DND-41 (cell line): Measurements from ENCODE around the gene DTL.
A peak's percentile ranks its signal among the peaks of the same experiment; 100 is the strongest.
"Not testable (repeated sequence)": the region's sequence is repeated elsewhere in the genome, so short reads cannot be mapped to it uniquely, and the experiment has no call there.

Experiments used
- ATAC-seq: fragments of 200-7000 bp; cut with Tn5 transposase; 3 replicates; pipeline ENCODE4 v1.9.1; 2021; ENCODE audit warnings: low read depth; ENCODE audit not compliant: insufficient read depth
- DNase-seq: peaks from one replicate; pipeline ENCODE4 v3.0.0-alpha.2; 2020
- H2AFZ ChIP-seq: 2 replicates; pipeline ENCODE4 v1.6.0; 2012; ENCODE audit warnings: low read depth, low read length
- H3K27ac ChIP-seq: 2 replicates; pipeline ENCODE4 v1.5.1; 2012; ENCODE audit warnings: low read length, inconsistent platforms
- H3K27me3 ChIP-seq: fragments of 200-600 bp; sonication (generic); 2 replicates; pipeline ENCODE4 v1.6.0; 2012; ENCODE audit warnings: low read length, mild to moderate bottlenecking, inconsistent platforms; ENCODE audit not compliant: insufficient read depth, poor library complexity
- H3K36me3 ChIP-seq: 2 replicates; pipeline ENCODE4 v1.5.1; 2012; ENCODE audit warnings: low read length, inconsistent platforms; ENCODE audit not compliant: insufficient read depth
- H3K4me1 ChIP-seq: 2 replicates; pipeline ENCODE4 v1.5.1; 2012; ENCODE audit warnings: mild to moderate bottlenecking, low read length; ENCODE audit not compliant: insufficient read depth
- H3K4me2 ChIP-seq: 2 replicates; pipeline ENCODE4 v1.6.0; 2012; ENCODE audit warnings: mild to moderate bottlenecking, moderate library complexity, low read length, inconsistent platforms; ENCODE audit not compliant: insufficient read depth
- H3K4me3 ChIP-seq, 2 experiments: fragments of 200-600 bp in 1 of 2; shearing (Covaris generic) in 1 of 2; 2 replicates each; pipeline ENCODE4 v1.5.1; 2012 to 2016; ENCODE audit warnings: inconsistent platforms in 2 of 2, low read length in 2 of 2, mild to moderate bottlenecking in 2 of 2, low read depth in 1 of 2, moderate library complexity in 1 of 2
- H3K79me2 ChIP-seq: 2 replicates; pipeline ENCODE4 v1.6.0; 2012; ENCODE audit warnings: low read length, inconsistent platforms; ENCODE audit not compliant: insufficient read depth
- H3K9ac ChIP-seq: 2 replicates; pipeline ENCODE4 v1.6.0; 2012; ENCODE audit warnings: low read depth, mild to moderate bottlenecking, inconsistent platforms, low read length, moderate library complexity
- H3K9me3 ChIP-seq: 2 replicates; pipeline ENCODE4 v1.5.1; 2012; ENCODE audit warnings: low read length, moderate library complexity, mild to moderate bottlenecking, inconsistent platforms; ENCODE audit not compliant: insufficient read depth, severe bottlenecking
- H4K20me1 ChIP-seq: 2 replicates; pipeline ENCODE4 v1.6.0; 2012; ENCODE audit warnings: low read length; ENCODE audit not compliant: insufficient read depth
- CTCF ChIP-seq: IDR thresholded peaks from 2 replicates; pipeline ENCODE4 v1.5.1; 2012; ENCODE audit warnings: borderline replicate concordance, low read length, moderate library complexity, mild to moderate bottlenecking; ENCODE audit not compliant: poor library complexity, severe bottlenecking; ENCODE audit errors: extremely low read depth
- EZH2 ChIP-seq: IDR thresholded peaks from 3 replicates; pipeline ENCODE4 v1.6.1; 2012; ENCODE audit warnings: borderline replicate concordance, low read depth, mild to moderate bottlenecking, moderate library complexity, low read length, inconsistent platforms; ENCODE audit not compliant: severe bottlenecking

The DTL gene

GRCh38 chr1:212035123-212035834 is at the start of gene DTL, which contains the start of gene INTS7:
DTL (plus strand) TSS chr1:212035748; CDS start chr1:212035891, 143 bp downstream.
INTS7 (minus strand) TSS chr1:212035557; CDS start chr1:212035437, 120 bp downstream.
- peaks cover 74% of the 10 kb centered on the region for H3K4me1 ChIP-seq
- peak; percentile 98 for TF ChIP-seq CTCF
- no peak for TF ChIP-seq EZH2
- peak; percentile 81 for ATAC-seq

GRCh38 chr1:211986628-211987254 is 48.8 kb upstream of the DTL start:
- H3K36me3 ChIP-seq = peaks cover 66% of the 10 kb centered on the region
- no peaks in the 10 kb centered on the region for H3K27me3 ChIP-seq
- ATAC-seq = no peak

More at GRCh38 chr1:212035123-212035834, at the start of gene DTL, which contains the start of gene INTS7:
- H3K4me2 ChIP-seq = peak within 1 kb of the TSS; percentile 87
- peaks cover 62% of the 10 kb centered on the region; the same call in 1 of the 2 replicates for H4K20me1 ChIP-seq
- H3K4me3 ChIP-seq = peak within 1 kb of the TSS; percentile 63 to 68
- no peaks in the 10 kb centered on the region for H3K27me3 ChIP-seq
- H3K79me2 ChIP-seq = peaks cover 95% of the 10 kb centered on the region
- H2AFZ ChIP-seq = peak within 1 kb of the TSS; percentile 85
- DNase-seq = peak; percentile 99
- peak within 1 kb of the TSS; percentile 97 for H3K27ac ChIP-seq
- peak within 1 kb of the TSS; percentile 81 for H3K9ac ChIP-seq
- H3K36me3 ChIP-seq = peaks cover 24% of the 10 kb centered on the region
- H3K9me3 ChIP-seq = no peaks in the 10 kb centered on the region

GRCh38 chr1:211991695-211992094 is 43.9 kb upstream of the DTL start:
- Histone ChIP-seq H3K36me3 (peaks cover 46% of the 10 kb centered on the region), H3K27me3 (no peaks in the 10 kb centered on the region), H4K20me1 (no peaks in the 10 kb centered on the region), H3K4me1 (no peaks in the 10 kb centered on the region), H3K9me3 (no peaks in the 10 kb centered on the region), H3K4me2 (no peak overlapping the region), H2AFZ (no peak overlapping the region), H3K79me2 (peaks cover 16% of the 10 kb centered on the region), H3K27ac (no peak overlapping the region), H3K9ac (no peak overlapping the region), H3K4me3 (no peak overlapping the region)
- TF ChIP-seq EZH2 = no peak
- no peak for TF ChIP-seq CTCF
- DNase-seq (no peak), ATAC-seq (no peak)

More at GRCh38 chr1:211986628-211987254, 48.8 kb upstream of the DTL start:
- Histone ChIP-seq H2AFZ (no peak overlapping the region), H3K9ac (no peak overlapping the region), H3K9me3 (no peaks in the 10 kb centered on the region), H4K20me1 (no peaks in the 10 kb centered on the region), H3K4me2 (no peak overlapping the region), H3K4me1 (no peaks in the 10 kb centered on the region), H3K27ac (no peak overlapping the region), H3K79me2 (peaks cover 5% of the 10 kb centered on the region), H3K4me3 (no peak overlapping the region)
- no peak for DNase-seq
- TF ChIP-seq EZH2 (no peak), CTCF (no peak)

- not testable (repeated sequence) for H4K20me1 ChIP-seq, H3K4me2 ChIP-seq, H3K27ac ChIP-seq, ATAC-seq, H3K27me3 ChIP-seq, H2AFZ ChIP-seq, DNase-seq, H3K9ac ChIP-seq, H3K4me3 ChIP-seq, H3K9me3 ChIP-seq, H3K4me1 ChIP-seq
- Histone ChIP-seq H3K36me3 (peaks cover 66% of the 10 kb centered on the region), H3K79me2 (peaks cover 16% of the 10 kb centered on the region; the same call in 1 of the 2 replicates)
Observed at GRCh38 chr1:211997426-211997825, 38.1 kb upstream of the DTL start.
